ENCODE measurements around the gene GBE1.

DNA sequence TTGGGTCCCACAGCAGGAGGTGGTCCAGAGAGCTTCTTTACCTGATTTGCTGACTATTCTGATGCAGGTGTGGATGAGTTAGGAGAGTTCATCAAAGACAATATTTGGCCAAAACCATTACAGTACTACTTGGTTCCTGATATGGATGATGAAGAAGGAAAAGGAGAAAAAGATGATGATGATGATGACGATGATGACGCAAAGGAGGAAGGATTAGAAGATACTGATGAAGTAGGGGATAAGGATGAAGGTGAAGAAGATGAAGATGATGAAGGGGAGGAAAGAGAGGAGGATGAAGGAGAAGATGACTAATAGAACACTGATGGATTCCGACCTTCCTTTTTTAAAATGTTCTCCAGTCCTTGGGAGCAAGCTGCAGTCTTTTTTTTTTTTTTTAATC is 148.7 kb downstream of the GBE1 start:
- TF ChIP-seq, protein P1, sequence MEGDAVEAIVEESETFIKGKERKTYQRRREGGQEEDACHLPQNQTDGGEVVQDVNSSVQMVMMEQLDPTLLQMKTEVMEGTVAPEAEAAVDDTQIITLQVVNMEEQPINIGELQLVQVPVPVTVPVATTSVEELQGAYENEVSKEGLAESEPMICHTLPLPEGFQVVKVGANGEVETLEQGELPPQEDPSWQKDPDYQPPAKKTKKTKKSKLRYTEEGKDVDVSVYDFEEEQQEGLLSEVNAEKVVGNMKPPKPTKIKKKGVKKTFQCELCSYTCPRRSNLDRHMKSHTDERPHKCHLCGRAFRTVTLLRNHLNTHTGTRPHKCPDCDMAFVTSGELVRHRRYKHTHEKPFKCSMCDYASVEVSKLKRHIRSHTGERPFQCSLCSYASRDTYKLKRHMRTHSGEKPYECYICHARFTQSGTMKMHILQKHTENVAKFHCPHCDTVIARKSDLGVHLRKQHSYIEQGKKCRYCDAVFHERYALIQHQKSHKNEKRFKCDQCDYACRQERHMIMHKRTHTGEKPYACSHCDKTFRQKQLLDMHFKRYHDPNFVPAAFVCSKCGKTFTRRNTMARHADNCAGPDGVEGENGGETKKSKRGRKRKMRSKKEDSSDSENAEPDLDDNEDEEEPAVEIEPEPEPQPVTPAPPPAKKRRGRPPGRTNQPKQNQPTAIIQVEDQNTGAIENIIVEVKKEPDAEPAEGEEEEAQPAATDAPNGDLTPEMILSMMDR (IDR thresholded peaks at IDR 0.05; ENCODE audit: insufficient read depth, low read length) = no peak
- TF ChIP-seq SPI1 (IDR thresholded peaks at IDR 0.05; ENCODE audit: borderline replicate concordance, low read depth) (no peak), GABPA (IDR thresholded peaks at IDR 0.05; ENCODE audit: low read depth) (no peak), POLR2AphosphoS5 (IDR thresholded peaks at IDR 0.05; ENCODE audit: low read depth) (no peak)
